ENCODE results near the gene LDLRAD3.
A peak's percentile ranks its signal among the peaks of the same experiment; 100 is the strongest.

The LDLRAD3 gene

GRCh38 chr11:36109850-36110606, 166.2 kb downstream of the LDLRAD3 start:
- no peak for DNase-seq

GRCh38 chr11:36110668-36111410, 167.0 kb downstream of the LDLRAD3 start:
- no peak for DNase-seq

- DNase-seq = no peak
Observed at GRCh38 chr11:36114095-36114494, 170.2 kb downstream of the LDLRAD3 start.

- DNase-seq = no peak
Observed at GRCh38 chr11:36115378-36115801, 171.5 kb downstream of the LDLRAD3 start.

GRCh38 chr11:36116161-36116560, 172.3 kb downstream of the LDLRAD3 start:
- DNase-seq = no peak

- no peak for DNase-seq
Observed at GRCh38 chr11:36118084-36118483, 174.2 kb downstream of the LDLRAD3 start.

- no peak for DNase-seq
Observed at GRCh38 chr11:36119300-36119699, 175.4 kb downstream of the LDLRAD3 start.

- no peak for DNase-seq
Observed at GRCh38 chr11:36121054-36121453, 177.2 kb downstream of the LDLRAD3 start.

GRCh38 chr11:36122671-36123070, 178.8 kb downstream of the LDLRAD3 start:
- DNase-seq = no peak

GRCh38 chr11:36123336-36124101, 179.7 kb downstream of the LDLRAD3 start:
- peak; percentile 37 for DNase-seq

GRCh38 chr11:36126678-36127077, 182.8 kb downstream of the LDLRAD3 start:
- DNase-seq = peak; percentile 53

GRCh38 chr11:36127550-36127949, 183.7 kb downstream of the LDLRAD3 start:
- DNase-seq = no peak

GRCh38 chr11:36129955-36130354, 186.1 kb downstream of the LDLRAD3 start:
- DNase-seq = peak; percentile 17

- DNase-seq = no peak
Observed at GRCh38 chr11:36130401-36130800, 186.5 kb downstream of the LDLRAD3 start.

GRCh38 chr11:36131721-36132397, 188.0 kb downstream of the LDLRAD3 start:
- DNase-seq = peak; percentile 11

GRCh38 chr11:36132940-36133339, 189.1 kb downstream of the LDLRAD3 start:
- DNase-seq = no peak

GRCh38 chr11:36135076-36135475, 191.2 kb downstream of the LDLRAD3 start:
- no peak for DNase-seq

- peak; percentile 58 for DNase-seq
Observed at GRCh38 chr11:36139767-36140166, 195.9 kb downstream of the LDLRAD3 start.

GRCh38 chr11:36141196-36141953, 197.5 kb downstream of the LDLRAD3 start:
- DNase-seq = peak; percentile 35

GRCh38 chr11:36141956-36142355, 198.1 kb downstream of the LDLRAD3 start:
- DNase-seq = no peak

GRCh38 chr11:36142439-36142838, 198.6 kb downstream of the LDLRAD3 start:
- DNase-seq = no peak

- no peak for DNase-seq
Observed at GRCh38 chr11:36142879-36143278, 199.0 kb downstream of the LDLRAD3 start.
